HL-60/S4 (cell line): ENCODE measurements around the gene HSF2.

ENCODE experiments used
- in situ Hi-C: fragments of 300-500 bp; cut with MboI; formaldehyde crosslinking; loops from 2 replicates; pipeline ENCODE4 v1.14.3; 2022; ENCODE audit warnings: low sequenced_read_pairs

The HSF2 gene

DNA sequence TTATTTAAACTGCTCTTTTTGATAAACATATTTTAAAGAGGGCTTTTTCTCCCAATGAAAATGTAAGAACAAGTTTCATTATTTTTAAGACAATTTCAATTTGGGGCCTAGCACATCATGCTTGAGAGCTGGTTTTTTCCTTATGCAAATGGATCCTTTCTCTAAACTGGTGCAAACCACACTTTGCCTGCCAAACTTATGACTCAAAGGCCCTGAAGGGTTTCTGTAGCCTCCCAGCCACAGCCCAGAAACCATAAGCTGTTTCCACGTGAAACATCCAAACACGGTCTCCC, 451 bp upstream of the HSF2 start:
- in situ Hi-C loops, result no loop called here

DNA sequence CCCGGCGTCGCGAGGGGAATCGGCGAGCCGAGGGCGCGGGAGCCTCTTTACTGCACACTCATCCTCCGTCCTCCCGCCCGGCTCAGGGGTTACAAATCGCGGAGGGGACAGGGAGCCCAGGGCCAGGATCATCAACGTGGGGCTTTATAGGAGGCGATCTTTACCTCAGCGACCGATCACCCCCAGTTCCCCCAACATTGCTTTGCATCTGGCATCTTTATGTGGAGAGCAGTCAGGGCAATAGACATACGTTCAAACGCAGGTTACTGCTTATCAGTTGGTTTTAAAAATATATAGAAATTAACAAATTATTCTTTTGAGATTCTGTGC, 634 bp downstream of the HSF2 start:
- in situ Hi-C loops, result no loop called here

DNA sequence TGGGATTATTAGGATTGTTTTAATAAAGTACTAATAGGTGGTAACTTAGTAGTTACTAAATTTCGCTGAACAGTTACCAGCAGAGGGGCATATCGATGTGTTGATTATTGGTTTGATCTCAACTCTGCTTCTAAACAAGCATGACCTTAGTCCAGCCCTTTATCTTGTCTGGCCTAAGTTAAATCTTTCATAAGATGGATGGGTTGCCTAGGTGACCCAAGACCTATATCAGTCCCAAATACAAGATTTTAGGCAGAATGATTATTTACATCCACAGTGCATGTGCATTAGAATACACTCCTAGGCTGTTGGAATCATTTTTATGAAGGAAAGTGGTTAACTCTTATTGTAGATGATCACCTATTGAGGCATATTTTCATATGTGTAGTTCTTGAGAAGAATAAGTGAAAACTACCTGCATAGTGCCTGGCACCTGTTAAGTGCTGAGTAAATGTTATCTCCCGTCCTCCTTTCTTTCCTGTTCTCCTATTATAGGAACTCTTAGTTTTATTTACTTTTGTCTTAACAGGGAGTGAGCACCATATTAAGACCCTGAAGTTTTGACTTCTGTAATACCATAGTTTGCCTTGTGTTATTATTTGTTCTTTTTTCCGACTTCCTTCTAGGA, 1.1 kb downstream of the HSF2 start:
- in situ Hi-C loops, result no loop called here

DNA sequence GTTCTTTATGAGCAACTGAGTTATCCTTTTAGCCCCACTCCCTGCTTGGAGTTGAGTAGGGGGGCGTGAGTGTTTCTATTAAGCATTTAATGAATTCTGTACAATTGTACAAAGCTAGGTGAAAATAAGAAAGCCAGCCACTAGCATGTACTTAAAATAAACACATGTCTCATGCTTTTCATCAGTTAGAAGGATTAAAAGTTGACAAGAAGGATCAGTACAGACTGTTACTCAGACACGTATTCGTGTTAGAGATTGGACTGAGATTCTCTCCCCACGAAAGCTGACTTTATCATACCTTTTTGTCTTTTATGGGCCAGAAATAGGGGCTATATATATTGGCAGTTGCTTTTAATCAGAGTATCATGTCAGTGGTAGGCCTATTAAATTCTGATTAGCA, 1.7 kb downstream of the HSF2 start:
- in situ Hi-C loops, result no loop called here

DNA sequence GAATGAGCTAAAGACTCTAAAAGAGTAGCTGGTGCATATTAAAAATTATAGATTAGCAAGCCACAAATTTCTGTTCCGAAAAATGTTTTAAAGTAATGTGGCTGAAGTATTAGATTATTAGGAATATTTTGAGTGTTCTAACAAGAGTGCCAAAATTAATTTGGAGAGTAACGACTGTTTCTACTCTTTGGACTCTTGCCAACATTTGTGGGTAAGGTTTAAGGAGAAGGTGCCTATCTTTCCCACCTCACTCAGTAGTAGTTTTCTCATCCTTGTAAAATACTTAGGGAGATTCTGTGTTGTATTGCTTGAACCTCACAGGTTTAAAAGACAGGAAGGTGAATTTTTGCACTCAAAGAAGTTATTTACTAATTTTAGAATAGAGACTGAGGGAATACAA, 5.0 kb downstream of the HSF2 start:
- in situ Hi-C loops, result no loop called here

DNA sequence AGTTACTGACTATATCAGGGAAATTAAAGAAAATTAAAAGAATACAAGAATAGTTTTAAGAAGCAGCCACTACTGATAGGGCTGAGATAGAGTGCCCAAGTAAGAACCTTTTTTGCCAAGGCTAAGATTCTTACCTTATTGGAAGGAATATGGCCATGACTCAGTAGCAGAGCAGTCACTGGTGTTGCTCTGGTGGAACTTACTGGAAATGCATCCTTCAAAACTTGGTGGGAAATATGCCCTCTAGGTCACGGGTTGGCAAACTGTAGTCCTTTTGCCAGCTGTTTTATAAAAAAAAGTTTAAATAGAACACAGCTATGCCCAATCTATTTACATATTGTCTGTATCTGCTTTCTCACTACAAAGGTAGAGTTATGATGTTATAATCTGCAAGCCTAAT, 6.0 kb downstream of the HSF2 start:
- in situ Hi-C loops, result no loop called here

DNA sequence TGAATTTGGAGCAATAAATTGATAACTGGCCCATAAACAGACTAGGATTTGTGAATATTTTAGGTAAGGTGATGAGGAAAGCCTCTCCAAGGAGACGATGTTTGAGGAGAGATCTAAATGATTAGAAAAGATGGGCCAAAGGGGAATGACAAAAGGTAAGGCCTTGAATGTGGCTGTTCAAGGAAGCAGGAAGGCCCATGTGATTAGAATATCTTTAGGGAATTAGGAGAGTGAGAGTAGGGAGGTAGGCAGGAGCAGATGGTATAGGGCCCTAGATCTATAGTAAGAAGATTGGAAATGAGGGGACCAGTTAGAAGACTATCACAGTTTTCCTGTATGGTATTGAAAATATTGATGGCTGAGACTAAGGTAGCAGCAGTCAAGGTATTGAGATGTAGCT, 6.7 kb downstream of the HSF2 start:
- in situ Hi-C loops, result no loop called here

DNA sequence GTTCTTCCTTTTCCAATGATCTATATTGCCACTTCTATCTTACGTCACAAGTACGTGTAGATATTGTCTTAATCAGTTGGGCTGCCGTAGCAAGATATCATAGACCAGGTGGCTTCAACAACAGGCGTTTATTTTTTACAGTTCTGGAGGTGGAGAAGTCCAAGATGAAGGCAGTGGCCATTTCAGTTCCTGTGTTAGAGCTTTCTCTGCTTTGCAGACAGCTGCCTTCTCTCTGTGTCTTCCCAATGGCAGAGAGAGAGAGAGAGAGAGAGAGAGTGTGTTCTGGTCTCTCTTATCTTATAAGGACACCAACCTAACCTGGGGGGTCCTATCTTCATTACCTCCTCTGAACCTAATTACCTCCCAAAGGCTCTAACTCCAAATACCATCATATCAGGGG, 8.3 kb downstream of the HSF2 start:
- in situ Hi-C loops, result no loop called here

DNA sequence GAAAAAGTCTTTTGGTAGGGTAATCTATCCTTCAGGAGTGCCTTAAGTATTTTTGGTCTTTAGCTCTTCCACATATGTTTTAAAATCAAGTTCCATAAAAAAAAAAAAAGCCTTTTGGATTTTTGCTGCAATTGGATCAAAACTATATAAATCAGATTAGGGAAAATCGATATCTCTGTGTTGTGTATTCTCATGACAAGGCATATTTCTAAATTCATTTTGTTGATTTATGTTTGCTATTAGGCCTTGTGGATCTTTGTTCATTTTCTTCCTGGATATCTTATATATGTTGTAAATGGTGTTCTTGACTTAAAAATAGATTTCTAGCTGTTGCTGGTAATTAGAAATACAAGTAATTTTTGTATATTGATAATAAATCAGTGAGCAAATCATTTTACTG, 8.8 kb downstream of the HSF2 start:
- in situ Hi-C loops, result no loop called here

DNA sequence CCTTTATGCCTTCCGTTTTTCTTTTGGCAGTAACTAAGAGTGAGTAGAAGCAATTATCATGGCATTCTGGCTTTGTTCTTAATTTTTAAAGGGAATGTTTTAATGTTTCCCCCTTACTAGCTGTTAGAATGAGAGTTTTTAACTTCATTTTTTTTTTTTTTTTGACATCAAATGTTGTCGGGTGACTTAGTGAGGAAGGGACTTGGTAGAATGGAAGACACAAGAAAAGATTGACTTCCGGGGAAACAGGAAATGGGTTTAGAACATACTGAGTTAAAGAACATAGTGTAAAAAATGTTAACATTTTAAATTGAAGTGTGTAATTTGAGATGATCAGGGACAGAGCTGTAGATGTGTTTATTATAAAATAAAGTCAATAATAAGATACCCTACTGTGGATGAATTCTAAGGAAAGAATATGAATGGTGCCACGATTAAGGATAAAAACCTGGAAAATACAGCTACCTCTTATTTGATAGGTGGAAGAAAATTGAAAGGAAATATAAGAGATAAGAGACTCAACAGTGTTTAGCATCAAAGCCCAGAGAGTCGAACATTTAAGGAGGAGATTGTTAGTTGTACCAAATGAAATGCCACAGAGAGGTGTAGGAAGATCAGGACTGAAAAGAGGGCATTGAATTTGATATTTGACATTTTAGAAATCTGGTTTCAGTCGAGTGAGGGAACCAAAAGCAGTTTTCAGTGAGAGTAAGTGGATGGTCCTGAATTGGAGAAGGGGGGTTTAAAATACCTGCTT, 9.4 kb downstream of the HSF2 start:
- in situ Hi-C loops, result no loop called here

DNA sequence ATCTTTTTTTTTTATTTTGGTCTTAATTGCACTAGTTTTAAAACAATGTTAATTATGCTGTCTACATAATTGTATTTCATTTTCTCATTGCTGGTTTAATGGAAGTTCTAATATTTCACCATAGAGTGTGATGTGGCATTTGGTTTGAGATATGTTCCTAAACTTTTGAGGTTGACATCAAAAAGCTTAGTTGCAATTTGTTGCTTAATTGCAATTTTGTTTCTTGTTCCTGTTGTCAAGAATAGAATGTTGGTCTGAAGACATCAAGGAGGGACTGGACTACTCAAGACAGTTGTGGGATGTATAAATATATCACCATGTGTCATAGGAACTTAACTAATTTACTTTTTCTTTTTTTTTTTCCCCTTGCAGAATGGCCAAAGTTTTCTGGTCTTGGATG, 12.5 kb downstream of the HSF2 start:
- in situ Hi-C loops, result no loop called here

DNA sequence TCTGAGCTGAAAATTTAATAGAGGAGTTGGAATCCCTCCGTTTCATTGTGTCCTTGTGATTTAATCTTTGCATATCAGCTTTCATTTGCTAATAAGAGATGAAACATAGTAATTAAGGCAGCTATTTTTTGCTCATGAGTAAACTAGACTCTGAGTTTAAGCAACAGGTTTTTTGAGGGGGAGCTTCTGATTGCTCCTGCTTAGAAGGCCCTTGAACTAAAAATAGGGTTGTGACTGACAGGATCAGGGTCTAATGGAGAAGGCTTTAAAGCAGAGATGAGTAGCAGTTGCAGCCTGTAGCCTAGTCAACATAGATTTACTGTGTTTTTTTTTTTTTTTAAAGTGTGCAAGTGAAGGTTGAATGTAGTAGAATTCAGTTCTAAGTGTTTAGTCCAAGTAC, 17.4 kb downstream of the HSF2 start:
- in situ Hi-C loops, result no loop called here

DNA sequence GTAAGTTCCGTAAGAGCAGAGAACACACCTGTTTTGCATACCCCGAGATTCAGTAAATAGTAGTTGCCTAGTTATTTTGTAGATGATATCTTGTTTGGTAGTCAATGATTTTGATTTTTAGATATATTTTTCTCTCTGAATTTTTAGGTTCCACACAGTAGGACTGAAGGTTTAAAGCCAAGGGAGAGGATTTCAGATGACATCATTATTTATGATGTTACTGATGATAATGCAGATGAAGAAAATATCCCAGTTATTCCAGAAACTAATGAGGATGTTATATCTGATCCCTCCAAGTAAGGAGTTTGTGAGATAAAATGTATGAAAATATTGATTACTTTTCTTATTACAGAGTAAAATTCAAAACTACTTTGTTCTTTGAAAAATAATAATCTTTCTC, 22.6 kb downstream of the HSF2 start:
- in situ Hi-C loops, result no loop called here

DNA sequence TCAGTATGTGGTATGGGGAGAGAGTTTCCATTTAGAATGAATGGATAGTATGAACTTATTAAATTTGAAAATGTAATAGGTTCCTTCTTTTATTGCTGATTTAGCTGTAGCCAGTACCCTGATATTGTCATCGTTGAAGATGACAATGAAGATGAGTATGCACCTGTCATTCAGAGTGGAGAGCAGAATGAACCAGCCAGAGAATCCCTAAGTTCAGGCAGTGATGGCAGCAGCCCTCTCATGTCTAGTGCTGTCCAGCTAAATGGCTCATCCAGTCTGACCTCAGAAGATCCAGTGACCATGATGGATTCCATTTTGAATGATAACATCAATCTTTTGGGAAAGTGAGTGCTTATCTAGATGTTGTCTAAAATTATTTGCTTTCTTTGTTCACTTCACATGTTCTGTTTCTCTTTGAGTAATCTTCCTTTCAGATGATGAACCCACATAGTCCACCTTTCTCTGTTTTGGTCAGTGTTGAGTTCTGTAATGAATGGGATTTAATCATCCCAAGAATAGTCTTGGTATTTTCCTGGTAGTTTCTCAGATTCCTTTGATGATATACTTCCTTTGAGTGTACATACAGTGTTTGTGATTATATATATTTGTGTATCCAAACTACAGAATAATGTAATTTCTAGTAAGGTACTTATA, 23.3 kb downstream of the HSF2 start:
- in situ Hi-C loops, result no loop called here

DNA sequence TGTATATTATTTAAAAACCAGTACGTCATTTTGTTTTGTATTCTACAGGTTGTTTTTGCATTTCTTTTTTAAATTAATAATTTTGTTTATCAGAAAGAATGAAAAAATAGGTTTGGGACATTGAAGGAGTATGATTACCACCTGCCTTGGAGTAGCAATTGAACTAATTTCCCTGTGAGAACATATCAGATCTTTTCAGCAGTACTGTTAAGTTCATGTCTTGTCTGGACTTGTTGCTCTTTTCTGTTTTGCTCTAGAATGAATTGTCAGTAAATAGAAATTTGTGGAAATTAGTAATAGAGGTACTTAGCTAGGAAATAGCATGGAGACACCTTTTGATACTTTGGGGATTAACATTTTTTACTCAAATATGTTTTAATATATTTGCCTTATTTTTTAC, 24.3 kb downstream of the HSF2 start:
- in situ Hi-C loops, result no loop called here

DNA sequence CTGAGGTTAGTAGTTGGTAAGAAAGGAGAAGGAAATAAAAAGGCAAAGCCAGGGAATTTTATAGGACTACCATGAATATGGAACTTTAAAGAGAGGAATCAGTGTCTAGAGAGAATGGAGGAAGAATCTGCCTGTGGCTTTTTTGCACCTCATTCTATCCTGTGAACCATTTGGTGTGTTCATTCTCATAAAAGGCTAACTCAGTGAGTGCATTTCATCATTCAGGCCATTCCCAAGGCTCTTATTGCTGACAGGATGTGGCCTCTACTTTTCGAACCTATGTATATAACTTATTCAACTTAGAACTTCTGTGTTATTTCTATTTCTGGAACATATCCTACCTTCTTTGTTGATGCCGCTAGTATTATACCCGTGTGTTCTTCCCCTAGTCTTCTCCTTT, 27.1 kb downstream of the HSF2 start:
- in situ Hi-C loops, result no loop called here

DNA sequence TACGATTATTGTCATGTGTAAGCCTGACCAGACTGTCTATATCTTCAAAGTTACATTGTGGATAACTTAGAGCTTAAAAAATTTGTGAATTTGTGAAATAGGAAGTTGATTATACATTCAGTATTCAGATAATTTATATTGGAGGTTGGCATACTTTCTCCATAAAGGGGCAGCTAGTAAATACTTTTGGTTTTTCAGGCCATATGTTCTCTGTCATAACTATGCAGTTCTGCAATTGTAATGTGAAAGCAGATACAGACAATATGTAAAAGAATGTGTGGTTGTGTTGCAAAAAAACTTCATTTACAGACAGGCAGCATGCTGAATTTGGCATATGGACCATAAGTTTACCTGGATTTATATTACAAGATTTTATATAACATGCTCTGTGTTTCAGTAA, 29.3 kb downstream of the HSF2 start:
- in situ Hi-C loops, result no loop called here

DNA sequence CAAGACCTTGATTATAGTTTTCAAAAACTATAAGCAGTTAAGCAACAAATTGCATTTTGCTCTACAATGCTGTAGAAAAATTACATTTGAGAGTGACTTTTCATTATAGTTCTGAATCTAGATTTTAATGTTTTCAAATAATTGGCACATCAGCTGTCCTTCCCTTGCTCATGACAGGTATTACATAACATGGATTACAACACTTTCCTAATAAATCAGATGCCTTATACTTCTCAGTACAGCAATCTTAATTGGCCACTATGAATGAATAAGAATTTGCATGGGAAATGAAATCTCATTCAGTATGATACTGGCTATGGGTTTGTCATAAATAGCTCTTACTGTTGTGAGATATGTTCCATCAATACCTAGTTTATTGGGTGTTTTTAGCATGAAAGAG, 29.9 kb downstream of the HSF2 start:
- in situ Hi-C loops, result no loop called here

DNA sequence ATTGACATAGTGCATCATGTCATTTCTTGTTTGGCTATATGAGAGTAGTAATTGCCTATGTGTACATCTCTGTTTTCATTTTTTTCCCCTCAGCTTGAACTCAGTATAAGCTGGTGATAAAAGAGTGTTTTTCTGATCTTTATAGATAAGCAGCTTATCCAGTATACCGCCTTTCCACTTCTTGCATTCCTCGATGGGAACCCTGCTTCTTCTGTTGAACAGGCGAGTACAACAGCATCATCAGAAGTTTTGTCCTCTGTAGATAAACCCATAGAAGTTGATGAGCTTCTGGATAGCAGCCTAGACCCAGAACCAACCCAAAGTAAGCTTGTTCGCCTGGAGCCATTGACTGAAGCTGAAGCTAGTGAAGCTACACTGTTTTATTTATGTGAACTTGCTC, 32.3 kb downstream of the HSF2 start:
- in situ Hi-C loops, result no loop called here

DNA sequence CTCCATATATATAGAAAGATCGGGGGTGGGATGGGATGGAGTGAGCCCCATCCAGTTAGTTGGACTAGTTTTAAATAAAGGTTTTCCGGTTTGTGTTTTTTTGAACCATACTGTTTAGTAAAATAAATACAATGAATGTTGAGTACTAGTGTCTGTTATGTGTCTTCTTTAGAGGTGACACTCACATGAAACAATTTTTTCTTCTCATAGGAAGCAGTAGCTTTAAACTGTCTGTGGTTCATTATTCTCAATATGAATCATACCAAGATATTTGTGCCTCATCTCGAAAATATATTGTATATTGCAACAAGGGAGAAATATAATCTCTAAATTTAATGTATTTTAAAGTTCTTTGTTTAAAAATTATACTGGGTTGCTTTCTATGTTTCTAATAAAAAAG, 33.4 kb downstream of the HSF2 start:
- in situ Hi-C loops, result no loop called here

DNA sequence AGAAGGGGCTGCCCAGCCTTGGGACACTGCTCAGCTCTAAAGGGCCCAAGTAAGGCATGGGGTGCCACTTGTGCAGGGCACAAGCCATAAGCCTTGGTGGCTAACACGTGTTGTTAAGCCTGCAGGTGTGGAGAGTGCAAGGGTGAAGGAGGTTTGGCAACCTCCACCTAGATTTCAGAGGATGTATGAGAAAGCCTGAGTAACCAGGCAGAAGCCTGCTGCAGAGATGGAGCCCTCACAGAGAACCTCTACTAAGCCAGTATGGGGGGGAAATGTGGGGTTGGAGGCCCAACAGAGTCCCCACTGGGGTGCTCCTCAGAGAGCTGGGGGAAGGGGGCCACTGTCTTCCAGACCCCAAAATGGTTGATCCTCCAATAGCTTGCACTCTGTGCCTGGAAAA, 39.5 kb downstream of the HSF2 start:
- in situ Hi-C loops, result no loop called here

DNA sequence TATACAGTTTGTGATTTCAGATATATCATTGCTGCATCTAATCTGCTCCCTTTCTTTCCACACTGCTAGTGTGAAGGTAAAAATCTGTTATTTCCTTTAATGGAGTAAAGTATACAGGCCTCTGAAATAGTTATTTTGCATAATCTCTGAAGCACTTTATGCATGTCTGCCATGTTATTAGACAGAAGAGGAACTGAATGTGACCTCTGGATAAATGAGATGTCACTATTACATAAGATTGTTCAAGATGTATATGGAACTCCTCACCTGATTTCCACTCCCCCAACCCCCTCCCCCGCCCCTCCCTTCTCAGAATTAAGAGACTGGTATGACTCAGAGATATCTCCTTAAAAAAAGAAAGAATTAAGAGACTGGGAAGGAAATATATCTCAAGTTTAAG, 45.8 kb downstream of the HSF2 start:
- in situ Hi-C loops, result no loop called here

DNA sequence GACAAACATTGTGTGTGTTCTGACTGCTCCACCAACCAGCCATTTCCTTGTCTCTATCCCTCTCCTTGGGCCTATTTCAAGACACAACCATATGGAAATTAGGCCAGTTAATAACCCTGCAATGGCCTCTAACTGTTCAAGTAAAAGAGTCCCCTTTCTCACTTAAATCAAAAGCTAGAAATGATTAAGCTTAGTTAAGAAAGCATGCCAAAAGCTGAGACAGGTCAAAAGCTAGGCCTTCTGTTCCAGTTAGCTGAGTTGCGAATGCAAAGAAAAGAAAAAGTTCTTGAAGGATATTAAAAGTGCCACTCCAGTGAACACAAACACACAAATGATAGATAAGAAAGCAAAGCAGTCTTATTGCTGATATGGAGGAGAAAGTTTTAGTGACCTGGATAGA, 49.6 kb downstream of the HSF2 start:
- in situ Hi-C loops, result no loop called here
